ENCODE measurements around the gene COLEC12.

GRCh38 chr18:361100-361732 is 139.3 kb downstream of the COLEC12 start:
- no peak for TF ChIP-seq CTCF (conservative IDR thresholded peaks at IDR 0.05)
- no peak for TF ChIP-seq EZH2 (IDR thresholded peaks at IDR 0.05; ENCODE audit: low read depth)
